Neuronal stem cell (in vitro differentiated cells): ENCODE results near the gene NR3C1.

ENCODE experiments used
- DNase-seq: peaks from one replicate; pipeline ENCODE4 v3.0.0-alpha.2; 2013; ENCODE audit warnings: low spot score
- H2AFZ ChIP-seq: one replicate; pipeline ENCODE4 v1.6.1; 2013; ENCODE audit warnings: mild to moderate bottlenecking, low read length, inconsistent platforms
- H2AK5ac ChIP-seq: 2 replicates; pipeline ENCODE4 v1.6.1; 2013; ENCODE audit warnings: low read depth, mild to moderate bottlenecking, inconsistent platforms, low read length, moderate library complexity, mixed read lengths
- H2BK120ac ChIP-seq: 2 replicates; pipeline ENCODE4 v1.6.1; 2013; ENCODE audit warnings: low read depth, mild to moderate bottlenecking, inconsistent platforms, low read length, moderate library complexity, mixed read lengths
- H2BK12ac ChIP-seq: one replicate; pipeline ENCODE4 v1.6.1; 2013; ENCODE audit warnings: low read length, inconsistent platforms
- H2BK15ac ChIP-seq: 2 replicates; pipeline ENCODE4 v1.6.1; 2013; ENCODE audit warnings: mild to moderate bottlenecking, low read length, inconsistent platforms, mixed read lengths
- H2BK5ac ChIP-seq: one replicate; pipeline ENCODE4 v1.6.1; 2013; ENCODE audit warnings: inconsistent platforms, mild to moderate bottlenecking, low read length, moderate library complexity
- H3K14ac ChIP-seq: one replicate; pipeline ENCODE4 v1.6.1; 2013; ENCODE audit warnings: low read length, inconsistent platforms
- H3K18ac ChIP-seq: 2 replicates; pipeline ENCODE4 v1.6.1; 2013; ENCODE audit warnings: low read length, inconsistent platforms
- H3K23ac ChIP-seq: 2 replicates; pipeline ENCODE4 v1.6.1; 2013; ENCODE audit warnings: low read depth, mild to moderate bottlenecking, mixed read lengths, low read length, inconsistent platforms; ENCODE audit not compliant: poor library complexity
- H3K27ac ChIP-seq: replicated peaks from 3 replicates; pipeline ENCODE4 v1.5.1; 2013; ENCODE audit warnings: low read length, inconsistent platforms
- H3K27me3 ChIP-seq, 3 experiments: 2 replicates each; pipeline ENCODE4 v1.6.1; 2013; ENCODE audit warnings: low read length in 3 of 3, mild to moderate bottlenecking in 2 of 3, inconsistent platforms in 1 of 3, low read depth in 1 of 3, mixed read lengths in 1 of 3, moderate library complexity in 1 of 3; ENCODE audit not compliant: control insufficient read depth in 3 of 3, insufficient read depth in 3 of 3
- H3K36me3 ChIP-seq, 2 donors: replicated peaks in 1 of 2; 2 replicates each; pipeline ENCODE4 v1.6.1; 2013; ENCODE audit warnings: low read length in 2 of 2; ENCODE audit not compliant: control insufficient read depth in 2 of 2, insufficient read depth in 2 of 2
- H3K4ac ChIP-seq: 2 replicates; pipeline ENCODE4 v1.6.1; 2013; ENCODE audit warnings: inconsistent platforms, mild to moderate bottlenecking, low read length, moderate library complexity
- H3K4me1 ChIP-seq, 2 donors: 1 replicate in 1 of 2; 2 replicates in 1 of 2; pipeline ENCODE4 v1.6.1; 2013; ENCODE audit warnings: low read length in 2 of 2, low read depth in 1 of 2; ENCODE audit not compliant: control insufficient read depth in 2 of 2, insufficient read depth in 1 of 2
- H3K4me2 ChIP-seq: one replicate; pipeline ENCODE4 v1.6.1; 2013; ENCODE audit warnings: mild to moderate bottlenecking, low read length, inconsistent platforms; ENCODE audit not compliant: insufficient read depth, poor library complexity, severe bottlenecking
- H3K4me3 ChIP-seq, 2 donors: 2 replicates each; pipeline ENCODE4 v1.5.1; 2013; ENCODE audit warnings: low read length in 2 of 2, mild to moderate bottlenecking in 2 of 2, inconsistent platforms in 1 of 2, moderate library complexity in 1 of 2
- H3K79me1 ChIP-seq: one replicate; pipeline ENCODE4 v1.6.1; 2013; ENCODE audit warnings: low read depth, mild to moderate bottlenecking, inconsistent platforms, low read length, moderate library complexity
- H3K9ac ChIP-seq: one replicate; pipeline ENCODE4 v1.6.1; 2013; ENCODE audit warnings: mild to moderate bottlenecking, low read depth, low read length, inconsistent platforms; ENCODE audit not compliant: poor library complexity
- H3K9me3 ChIP-seq, 2 donors: replicated peaks in 1 of 2; 2 replicates each; pipeline versions ENCODE3 to v1.6.1; 2013; ENCODE audit warnings: low read length in 2 of 2, mild to moderate bottlenecking in 2 of 2, inconsistent platforms in 1 of 2, low read depth in 1 of 2, mixed read lengths in 1 of 2, moderate library complexity in 1 of 2; ENCODE audit not compliant: control insufficient read depth in 2 of 2, insufficient read depth in 1 of 2
- H4K8ac ChIP-seq: one replicate; pipeline ENCODE4 v1.6.1; 2013; ENCODE audit warnings: low read depth, mild to moderate bottlenecking, inconsistent platforms, low read length, moderate library complexity
- H4K91ac ChIP-seq: one replicate; pipeline ENCODE4 v1.6.1; 2013; ENCODE audit warnings: low read length, low read depth, mild to moderate bottlenecking, inconsistent platforms; ENCODE audit not compliant: poor library complexity
- WGBS, 2 donors: extraction: QIAGEN DNeasy Blood & Tissue Kit; methylation state at CpG; one replicate each; pipeline ENCODE4 v1.1.7; 2013; ENCODE audit warnings: missing lambda C conversion rate in 2 of 2, mixed read lengths in 1 of 2; ENCODE audit not compliant: insufficient read length in 2 of 2, insufficient replicate concordance in 1 of 2; ENCODE audit errors: extremely low coverage in 2 of 2; 5-methylcytosine and 5-hydroxymethylcytosine counted together

The NR3C1 gene

DNA sequence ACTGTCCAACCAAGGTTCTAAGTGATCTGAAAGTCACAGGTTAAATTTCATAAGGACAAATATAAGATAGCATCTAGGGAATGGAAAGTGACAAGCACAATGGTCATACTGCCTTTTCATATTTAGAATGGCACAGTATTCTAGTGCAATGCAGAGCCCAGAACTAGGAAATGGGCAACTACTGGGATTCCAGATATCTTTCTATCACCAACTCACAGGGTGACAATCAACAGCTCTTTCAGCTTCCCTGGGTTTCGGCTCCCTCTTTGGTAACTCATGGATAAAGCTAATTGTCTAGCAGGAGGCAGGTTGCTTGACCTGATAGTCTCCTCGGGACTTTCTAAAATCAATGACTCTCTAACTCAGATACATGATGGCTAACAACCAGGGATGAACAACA lies 60.4 kb downstream of the NR3C1 start:
- no peak overlapping the region for H3K4ac ChIP-seq
- WGBS, 2 donors, result no CpG with 5 or more reads among the region's 2 CpGs
- DNase-seq, result no peak

DNA sequence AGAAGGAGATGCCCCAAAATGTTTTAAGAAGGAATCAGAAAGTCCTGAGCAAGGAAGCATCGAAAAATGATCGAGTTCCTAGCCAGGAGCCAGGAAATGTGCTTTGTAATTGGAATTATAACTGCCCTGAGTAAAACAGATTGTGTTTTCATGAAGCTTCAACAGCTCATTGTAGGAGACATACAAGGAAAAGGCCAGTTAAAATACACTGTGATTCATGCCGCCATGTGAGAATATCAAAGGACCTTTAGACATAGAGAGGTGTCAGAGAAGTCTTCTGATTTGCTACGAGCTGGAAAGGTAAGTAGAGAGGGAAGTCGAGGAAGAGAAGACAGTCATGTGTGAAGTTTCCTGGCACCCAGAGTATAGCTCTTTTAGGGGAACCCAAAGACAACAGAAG lies 60.9 kb downstream of the NR3C1 start:
- Histone ChIP-seq H2AFZ (no peak overlapping the region), H3K9ac (no peak overlapping the region), H2BK12ac (no peak overlapping the region), H3K4me2 (no peak overlapping the region), H3K4me1 (no peaks in the 10 kb centered on the region), H3K14ac (no peak overlapping the region), H4K91ac (no peak overlapping the region), H3K4me3 (no peak overlapping the region), H2BK5ac (no peak overlapping the region), H3K23ac (no peak overlapping the region), H3K18ac (no peak overlapping the region), H2AK5ac (no peak overlapping the region), H2BK120ac (no peak overlapping the region), H4K8ac (no peak overlapping the region), H2BK15ac (no peak overlapping the region), H3K27ac (no peak overlapping the region), H3K36me3 (no peaks in the 10 kb centered on the region), H3K4ac (no peak overlapping the region), H3K27me3 (peaks cover 0 to 1% (median 0%) of the 10 kb centered on the region in 3 experiments), H3K79me1 (no peaks in the 10 kb centered on the region), H3K9me3 (no peaks in the 10 kb centered on the region)
- WGBS, 2 donors, result no CpG with 5 or more reads among the region's 5 CpGs
- DNase-seq, result no peak

More for the DNA sequence above, 60.4 kb downstream of the NR3C1 start:
- Histone ChIP-seq H4K91ac (no peak overlapping the region), H3K4me1 (no peaks in the 10 kb centered on the region), H3K27me3 (peaks cover 0 to 1% (median 0%) of the 10 kb centered on the region in 3 experiments), H3K9ac (no peak overlapping the region), H2AFZ (no peak overlapping the region), H3K4me2 (no peak overlapping the region), H3K4me3 (no peak overlapping the region), H3K9me3 (no peaks in the 10 kb centered on the region), H3K18ac (no peak overlapping the region), H3K36me3 (no peaks in the 10 kb centered on the region), H2BK5ac (no peak overlapping the region), H2AK5ac (no peak overlapping the region), H3K23ac (no peak overlapping the region), H2BK15ac (no peak overlapping the region), H3K14ac (no peak overlapping the region), H2BK120ac (no peak overlapping the region), H2BK12ac (no peak overlapping the region), H3K27ac (no peak overlapping the region), H4K8ac (no peak overlapping the region), H3K79me1 (no peaks in the 10 kb centered on the region)

DNA sequence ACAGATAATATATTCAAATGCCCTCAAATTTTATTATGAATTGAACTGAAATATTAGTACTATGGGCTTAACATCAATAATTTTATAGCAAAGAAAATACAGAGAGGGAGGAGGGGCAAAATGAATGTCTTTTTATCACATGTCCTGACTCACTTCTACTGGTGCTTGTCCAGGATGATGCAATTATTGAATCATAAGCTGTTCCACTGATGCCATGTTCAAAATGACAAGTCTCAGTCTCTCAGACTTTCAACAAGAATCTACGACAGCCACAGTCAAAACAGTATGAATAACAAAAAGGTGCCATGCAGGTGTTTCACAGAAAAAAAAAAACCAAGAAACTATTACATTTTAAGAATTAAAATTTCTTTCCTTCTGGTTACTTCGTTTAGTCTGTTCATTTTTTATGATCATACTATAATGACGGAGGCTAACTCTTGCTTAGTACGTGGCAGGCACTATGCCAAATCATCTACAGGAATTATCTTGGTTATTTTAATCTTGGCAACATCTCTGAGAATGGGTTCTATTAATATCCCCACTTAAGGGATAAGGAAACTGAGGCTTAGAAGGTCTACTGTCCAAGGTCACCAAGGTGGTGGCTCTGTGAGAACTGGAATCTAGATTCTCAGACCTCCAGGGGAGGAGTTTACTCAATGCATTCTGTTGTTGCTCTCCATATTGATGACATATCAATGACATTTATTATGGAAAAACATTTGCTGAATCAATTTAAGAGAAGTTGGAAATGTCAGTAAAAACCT lies 61.5 kb downstream of the NR3C1 start:
- Histone ChIP-seq H3K18ac (no peak overlapping the region), H2BK12ac (no peak overlapping the region), H4K8ac (no peak overlapping the region), H3K4me3 (no peak overlapping the region), H3K79me1 (no peaks in the 10 kb centered on the region), H2BK5ac (no peak overlapping the region), H3K36me3 (no peaks in the 10 kb centered on the region), H3K27me3 (peaks cover 0 to 1% (median 0%) of the 10 kb centered on the region in 3 experiments), H3K4ac (no peak overlapping the region), H2BK15ac (no peak overlapping the region), H2AK5ac (no peak overlapping the region), H2AFZ (no peak overlapping the region), H3K27ac (no peak overlapping the region), H3K23ac (no peak overlapping the region), H2BK120ac (no peak overlapping the region), H4K91ac (no peak overlapping the region), H3K9me3 (no peaks in the 10 kb centered on the region), H3K4me2 (no peak overlapping the region), H3K14ac (no peak overlapping the region), H3K9ac (no peak overlapping the region), H3K4me1 (no peaks in the 10 kb centered on the region)
- no peak for DNase-seq
- no CpG with 5 or more reads among the region's 4 CpGs for WGBS, 2 donors

DNA sequence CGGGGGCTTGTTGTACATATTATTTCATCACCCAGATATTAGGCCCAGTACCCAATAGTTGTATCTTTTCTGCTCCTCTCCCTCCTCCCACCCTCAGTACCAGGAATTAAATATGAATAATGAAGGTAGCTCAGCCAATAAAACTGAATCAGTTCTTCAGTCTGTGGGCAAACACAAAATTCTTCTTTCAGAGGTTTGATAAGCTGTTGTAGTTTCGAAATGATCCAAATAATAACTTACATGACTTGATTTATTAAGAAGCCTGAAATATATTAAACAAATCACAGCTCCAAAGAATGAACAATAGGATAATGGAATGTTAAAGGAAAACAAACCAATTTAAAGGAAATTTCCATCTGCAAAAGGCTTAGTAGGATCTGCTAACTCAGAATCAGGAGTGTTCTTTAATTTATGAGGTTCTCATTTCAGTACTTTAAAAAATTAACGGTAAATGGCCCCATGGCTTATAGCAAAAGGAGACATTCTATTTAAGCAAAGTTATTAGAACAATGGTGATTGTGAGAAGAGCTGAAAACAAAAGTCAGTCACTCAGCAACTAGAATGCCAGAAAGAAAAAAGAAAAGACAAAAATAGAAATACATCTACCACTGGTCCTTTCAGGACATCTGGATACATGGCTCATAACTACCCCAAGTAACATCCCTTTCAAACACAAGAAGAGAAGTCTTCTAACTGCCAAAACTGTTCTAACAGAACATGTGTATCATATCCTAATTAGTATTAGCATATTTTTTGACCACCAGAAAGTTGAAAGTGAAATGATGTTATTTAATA lies 62.4 kb downstream of the NR3C1 start:
- Histone ChIP-seq H2BK120ac (no peak overlapping the region), H3K4me2 (no peak overlapping the region), H3K4me1 (no peaks in the 10 kb centered on the region), H3K18ac (no peak overlapping the region), H2BK12ac (no peak overlapping the region), H2AK5ac (no peak overlapping the region), H3K14ac (no peak overlapping the region), H3K9ac (no peak overlapping the region), H3K4ac (no peak overlapping the region), H2BK5ac (no peak overlapping the region), H4K91ac (no peak overlapping the region), H3K36me3 (no peaks in the 10 kb centered on the region), H3K27ac (no peak overlapping the region), H3K23ac (no peak overlapping the region), H3K27me3 (peaks cover 0 to 1% (median 0%) of the 10 kb centered on the region in 3 experiments), H3K9me3 (no peaks in the 10 kb centered on the region), H3K79me1 (no peaks in the 10 kb centered on the region), H3K4me3 (no peak overlapping the region), H2BK15ac (no peak overlapping the region), H4K8ac (no peak overlapping the region), H2AFZ (no peak overlapping the region)
- WGBS, 2 donors, result no CpG with 5 or more reads among the region's 3 CpGs
- DNase-seq, result no peak
